SU-DHL-6 (cell line): ENCODE measurements around the gene TAS2R42.

ENCODE experiments used
- H2AFZ ChIP-seq: fragments of 200-600 bp; sonication (generic); 2 replicates; pipeline ENCODE4 v1.6.1; 2014; ENCODE audit warnings: low read depth, mild to moderate bottlenecking, moderate library complexity, mixed read lengths, antibody characterized with exemption, low read length; ENCODE audit not compliant: severe bottlenecking
- H3F3A ChIP-seq: fragments of 200-600 bp; shearing (Covaris generic); 2 replicates; pipeline ENCODE4 v1.6.0; 2016; ENCODE audit warnings: antibody characterized with exemption, mild to moderate bottlenecking; ENCODE audit not compliant: insufficient read depth
- H3K27ac ChIP-seq: fragments of 200-600 bp; sonication (generic); 2 replicates; pipeline ENCODE4 v1.5.1; 2016; ENCODE audit warnings: low read depth, mild to moderate bottlenecking, low read length, moderate library complexity, mixed read lengths
- H3K27me3 ChIP-seq: fragments of 200-600 bp; sonication (generic), shearing (Covaris generic); 2 replicates; pipeline ENCODE4 v1.6.0; 2014; ENCODE audit warnings: mild to moderate bottlenecking, low read length
- H3K36me3 ChIP-seq: fragments of 200-600 bp; sonication (generic); 2 replicates; pipeline ENCODE4 v1.6.1; 2014; ENCODE audit warnings: mild to moderate bottlenecking, low read length, mixed read lengths
- H3K4me2 ChIP-seq: fragments of 300-600, 200-600 bp; shearing (Covaris generic), sonication (generic); 2 replicates; pipeline ENCODE4 v1.6.0; 2014; ENCODE audit warnings: low read length, low read depth, mild to moderate bottlenecking; ENCODE audit not compliant: poor library complexity, severe bottlenecking
- H3K4me3 ChIP-seq: fragments of 200-600 bp; sonication (generic); 2 replicates; pipeline ENCODE4 v1.5.1; 2014; ENCODE audit warnings: antibody characterized with exemption, low read length, mild to moderate bottlenecking, mixed read lengths; ENCODE audit not compliant: insufficient read depth, poor library complexity, severe bottlenecking
- H3K79me2 ChIP-seq: fragments of 200-600 bp; sonication (generic); 2 replicates; pipeline ENCODE4 v1.6.1; 2014; ENCODE audit warnings: mild to moderate bottlenecking, low read length, moderate library complexity; ENCODE audit not compliant: insufficient read depth
- H3K9ac ChIP-seq: fragments of 200-600 bp; sonication (generic); 2 replicates; pipeline ENCODE4 v1.7.0; 2014; ENCODE audit warnings: mild to moderate bottlenecking, low read length
- H3K9me2 ChIP-seq: fragments of 200-600 bp; sonication (generic); replicated peaks from 2 replicates; pipeline ENCODE4 v1.6.1; 2014; ENCODE audit warnings: low read length; ENCODE audit not compliant: insufficient read depth
- H3K9me3 ChIP-seq: fragments of 200-600 bp; sonication (generic); 2 replicates; pipeline ENCODE4 v1.6.1; 2014; ENCODE audit warnings: low read length, mixed read lengths; ENCODE audit not compliant: insufficient read depth
- H4K20me1 ChIP-seq: fragments of 200-600 bp; sonication (generic); 2 replicates; pipeline ENCODE4 v1.6.1; 2014; ENCODE audit warnings: low read depth, mild to moderate bottlenecking, antibody characterized with exemption, low read length, moderate library complexity, mixed read lengths
- EZH2phosphoT487 ChIP-seq: fragments of 200-600 bp; sonication (generic), shearing (Covaris generic); conservative IDR thresholded peaks from 2 replicates; pipeline ENCODE4 v1.6.1; 2018; ENCODE audit warnings: mild to moderate bottlenecking, antibody characterized with exemption, low read length, moderate library complexity, mixed read lengths
- TF ChIP-seq, protein P1 (sequence below): fragments of 200-600 bp; sonication (generic); IDR thresholded peaks from one replicate; pipeline ENCODE4 v1.5.1; 2017; ENCODE audit warnings: antibody characterized with exemption, mild to moderate bottlenecking, low read length, moderate library complexity; ENCODE audit not compliant: insufficient read depth, poor library complexity, severe bottlenecking

Gene TAS2R42

DNA sequence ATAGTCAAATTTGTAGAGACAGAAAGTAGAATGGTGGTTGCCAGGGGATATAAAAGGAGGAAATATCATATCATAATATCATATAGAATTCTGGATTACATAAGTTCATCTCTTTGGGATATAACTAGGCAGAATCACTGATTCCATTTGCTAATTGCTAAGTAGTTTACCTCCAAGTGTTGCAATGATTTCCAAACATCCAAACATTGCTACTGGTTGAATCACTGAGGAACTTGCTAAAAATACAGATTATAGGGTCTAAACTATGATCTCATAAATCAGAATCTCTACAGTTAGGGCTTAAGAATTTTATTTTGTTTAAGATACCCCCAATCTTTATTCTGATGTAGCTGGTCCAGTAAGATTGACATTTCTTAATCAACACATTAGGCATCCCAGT is 16.1 kb upstream of the TAS2R42 start:
- no peak overlapping the region for H3K9ac ChIP-seq
- no peak overlapping the region for H3K4me2 ChIP-seq
- H3K79me2 ChIP-seq, result no peaks in the 10 kb centered on the region
- H3K27me3 ChIP-seq, result no peaks in the 10 kb centered on the region
- H3K9me2 ChIP-seq, result no peaks in the 10 kb centered on the region
- H3F3A ChIP-seq, result no peaks in the 10 kb centered on the region
- H3K9me3 ChIP-seq, result no peaks in the 10 kb centered on the region
- H3K4me3 ChIP-seq, result no peak overlapping the region
- no peak overlapping the region for H3K27ac ChIP-seq
- H4K20me1 ChIP-seq, result no peaks in the 10 kb centered on the region
- H3K36me3 ChIP-seq, result no peaks in the 10 kb centered on the region
- no peak overlapping the region for H2AFZ ChIP-seq
- TF ChIP-seq, protein P1, sequence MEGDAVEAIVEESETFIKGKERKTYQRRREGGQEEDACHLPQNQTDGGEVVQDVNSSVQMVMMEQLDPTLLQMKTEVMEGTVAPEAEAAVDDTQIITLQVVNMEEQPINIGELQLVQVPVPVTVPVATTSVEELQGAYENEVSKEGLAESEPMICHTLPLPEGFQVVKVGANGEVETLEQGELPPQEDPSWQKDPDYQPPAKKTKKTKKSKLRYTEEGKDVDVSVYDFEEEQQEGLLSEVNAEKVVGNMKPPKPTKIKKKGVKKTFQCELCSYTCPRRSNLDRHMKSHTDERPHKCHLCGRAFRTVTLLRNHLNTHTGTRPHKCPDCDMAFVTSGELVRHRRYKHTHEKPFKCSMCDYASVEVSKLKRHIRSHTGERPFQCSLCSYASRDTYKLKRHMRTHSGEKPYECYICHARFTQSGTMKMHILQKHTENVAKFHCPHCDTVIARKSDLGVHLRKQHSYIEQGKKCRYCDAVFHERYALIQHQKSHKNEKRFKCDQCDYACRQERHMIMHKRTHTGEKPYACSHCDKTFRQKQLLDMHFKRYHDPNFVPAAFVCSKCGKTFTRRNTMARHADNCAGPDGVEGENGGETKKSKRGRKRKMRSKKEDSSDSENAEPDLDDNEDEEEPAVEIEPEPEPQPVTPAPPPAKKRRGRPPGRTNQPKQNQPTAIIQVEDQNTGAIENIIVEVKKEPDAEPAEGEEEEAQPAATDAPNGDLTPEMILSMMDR, result no peak
- no peak for TF ChIP-seq EZH2phosphoT487

GRCh38 chr12:11183011-11183410 is 3.7 kb downstream of the TAS2R42 start:
- no peaks in the 10 kb centered on the region for H4K20me1 ChIP-seq
- H3K9ac ChIP-seq, result no peak overlapping the region
- no peaks in the 10 kb centered on the region for H3K9me2 ChIP-seq
- no peak overlapping the region for H3K27ac ChIP-seq
- H3K27me3 ChIP-seq, result no peaks in the 10 kb centered on the region
- no peaks in the 10 kb centered on the region for H3K36me3 ChIP-seq
- H3K4me3 ChIP-seq, result no peak overlapping the region
- H3F3A ChIP-seq, result no peaks in the 10 kb centered on the region
- H3K4me2 ChIP-seq, result no peak overlapping the region
- TF ChIP-seq EZH2phosphoT487, result no peak
- TF ChIP-seq, protein P1, result no peak
- no peak overlapping the region for H2AFZ ChIP-seq
- H3K79me2 ChIP-seq, result no peaks in the 10 kb centered on the region
- no peaks in the 10 kb centered on the region for H3K9me3 ChIP-seq

- Histone ChIP-seq H3K9me3 (no peaks in the 10 kb centered on the region), H3K4me2 (no peak overlapping the region), H2AFZ (no peak overlapping the region), H3K79me2 (no peaks in the 10 kb centered on the region), H3K27me3 (no peaks in the 10 kb centered on the region), H3K27ac (no peak overlapping the region), H3K36me3 (no peaks in the 10 kb centered on the region), H3K9ac (no peak overlapping the region), H3K9me2 (no peaks in the 10 kb centered on the region), H3F3A (no peaks in the 10 kb centered on the region), H4K20me1 (no peaks in the 10 kb centered on the region), H3K4me3 (no peak overlapping the region)
- TF ChIP-seq, protein P1, result no peak
- TF ChIP-seq EZH2phosphoT487, result no peak
These were observed 4.2 kb downstream of the TAS2R42 start for GRCh38 chr12:11182529-11182928.
